ENCODE data around the gene MTHFD1L.
"Not testable (repeated sequence)": the region's sequence is repeated elsewhere in the genome, so short reads cannot be mapped to it uniquely, and the experiment has no call there.

The MTHFD1L gene

GRCh38 chr6:151127133-151127798 is 261.8 kb downstream of the MTHFD1L start:
- H3K9me3 ChIP-seq (ENCODE audit: insufficient read depth, low read length, severe bottlenecking); DNase-seq; H3K27me3 ChIP-seq (ENCODE audit: insufficient read depth, low read length, poor library complexity); H3K4me3 ChIP-seq (ENCODE audit: low read depth in 1 of 2, low read length in 2 of 2); H3K4me1 ChIP-seq (ENCODE audit: insufficient read depth, low read length); H3K27ac ChIP-seq (ENCODE audit: low read length); H3K36me3 ChIP-seq (ENCODE audit: insufficient read depth, low read length); ATAC-seq (ENCODE audit: insufficient read depth, low read depth); H2AFZ ChIP-seq (ENCODE audit: low read depth, low read length); H4K20me1 ChIP-seq (ENCODE audit: insufficient read depth, low read length); H3K4me2 ChIP-seq (ENCODE audit: insufficient read depth, low read length); H3K79me2 ChIP-seq (ENCODE audit: insufficient read depth, low read length); H3K9ac ChIP-seq (ENCODE audit: low read depth, low read length): not testable (repeated sequence)

- Histone ChIP-seq H3K9me3 (ENCODE audit: insufficient read depth, low read length, severe bottlenecking) (no peaks in the 10 kb centered on the region), H3K27me3 (ENCODE audit: insufficient read depth, low read length, poor library complexity) (no peaks in the 10 kb centered on the region), H3K36me3 (ENCODE audit: insufficient read depth, low read length) (no peaks in the 10 kb centered on the region), H3K79me2 (ENCODE audit: insufficient read depth, low read length) (no peaks in the 10 kb centered on the region), H3K27ac (ENCODE audit: low read length) (no peak overlapping the region), H3K4me2 (ENCODE audit: insufficient read depth, low read length) (no peak overlapping the region), H3K9ac (ENCODE audit: low read depth, low read length) (no peak overlapping the region), H3K4me1 (ENCODE audit: insufficient read depth, low read length) (no peaks in the 10 kb centered on the region), H2AFZ (ENCODE audit: low read depth, low read length) (no peak overlapping the region), H4K20me1 (ENCODE audit: insufficient read depth, low read length) (no peaks in the 10 kb centered on the region), H3K4me3 (ENCODE audit: low read depth in 1 of 2, low read length in 2 of 2) (no peak overlapping the region)
- no peak for ATAC-seq (ENCODE audit: insufficient read depth, low read depth)
- no peak for TF ChIP-seq CTCF (IDR thresholded peaks at IDR 0.05; ENCODE audit: borderline replicate concordance, extremely low read depth, low read length, poor library complexity, severe bottlenecking)
- TF ChIP-seq EZH2 (IDR thresholded peaks at IDR 0.05; ENCODE audit: borderline replicate concordance, low read depth, low read length, severe bottlenecking) = no peak
- DNase-seq = no peak
Observed at GRCh38 chr6:151128763-151129370, 263.4 kb downstream of the MTHFD1L start.

GRCh38 chr6:151130329-151130728 is 264.8 kb downstream of the MTHFD1L start:
- Histone ChIP-seq H2AFZ (ENCODE audit: low read depth, low read length) (no peak overlapping the region), H3K36me3 (ENCODE audit: insufficient read depth, low read length) (no peaks in the 10 kb centered on the region), H4K20me1 (ENCODE audit: insufficient read depth, low read length) (no peaks in the 10 kb centered on the region), H3K27me3 (ENCODE audit: insufficient read depth, low read length, poor library complexity) (no peaks in the 10 kb centered on the region), H3K27ac (ENCODE audit: low read length) (no peak overlapping the region), H3K4me1 (ENCODE audit: insufficient read depth, low read length) (no peaks in the 10 kb centered on the region), H3K9me3 (ENCODE audit: insufficient read depth, low read length, severe bottlenecking) (no peaks in the 10 kb centered on the region), H3K9ac (ENCODE audit: low read depth, low read length) (no peak overlapping the region), H3K79me2 (ENCODE audit: insufficient read depth, low read length) (no peaks in the 10 kb centered on the region), H3K4me2 (ENCODE audit: insufficient read depth, low read length) (no peak overlapping the region), H3K4me3 (ENCODE audit: low read depth in 1 of 2, low read length in 2 of 2) (no peak overlapping the region)
- no peak for TF ChIP-seq CTCF (IDR thresholded peaks at IDR 0.05; ENCODE audit: borderline replicate concordance, extremely low read depth, low read length, poor library complexity, severe bottlenecking)
- no peak for TF ChIP-seq EZH2 (IDR thresholded peaks at IDR 0.05; ENCODE audit: borderline replicate concordance, low read depth, low read length, severe bottlenecking)
- DNase-seq = no peak
- no peak for ATAC-seq (ENCODE audit: insufficient read depth, low read depth)

- Histone ChIP-seq H3K9me3 (ENCODE audit: insufficient read depth, low read length, severe bottlenecking) (no peaks in the 10 kb centered on the region), H4K20me1 (ENCODE audit: insufficient read depth, low read length) (no peaks in the 10 kb centered on the region), H3K36me3 (ENCODE audit: insufficient read depth, low read length) (no peaks in the 10 kb centered on the region), H3K4me3 (ENCODE audit: low read depth in 1 of 2, low read length in 2 of 2) (no peak overlapping the region), H3K27me3 (ENCODE audit: insufficient read depth, low read length, poor library complexity) (no peaks in the 10 kb centered on the region), H3K27ac (ENCODE audit: low read length) (no peak overlapping the region), H2AFZ (ENCODE audit: low read depth, low read length) (no peak overlapping the region), H3K4me1 (ENCODE audit: insufficient read depth, low read length) (no peaks in the 10 kb centered on the region), H3K4me2 (ENCODE audit: insufficient read depth, low read length) (no peak overlapping the region), H3K9ac (ENCODE audit: low read depth, low read length) (no peak overlapping the region), H3K79me2 (ENCODE audit: insufficient read depth, low read length) (no peaks in the 10 kb centered on the region)
- no peak for TF ChIP-seq CTCF (IDR thresholded peaks at IDR 0.05; ENCODE audit: borderline replicate concordance, extremely low read depth, low read length, poor library complexity, severe bottlenecking)
- no peak for TF ChIP-seq EZH2 (IDR thresholded peaks at IDR 0.05; ENCODE audit: borderline replicate concordance, low read depth, low read length, severe bottlenecking)
- no peak for DNase-seq
- no peak for ATAC-seq (ENCODE audit: insufficient read depth, low read depth)
Observed at GRCh38 chr6:151131324-151132007, 266.0 kb downstream of the MTHFD1L start.

All from DND-41 (cell line).